ENCODE results near the gene HIBCH. TPM values are rescaled to one million over a fixed set of nuclear protein-coding genes. Genes with fewer than 3 reads are reported as not detected.

Gene HIBCH
- total and polyA plus RNA-seq, 9 of the 15 experiments (the other 6 are each of a cell fraction or from before 2014, with no cell fraction given), result 17.0 to 65.4 (median 28.3) TPM

DNA sequence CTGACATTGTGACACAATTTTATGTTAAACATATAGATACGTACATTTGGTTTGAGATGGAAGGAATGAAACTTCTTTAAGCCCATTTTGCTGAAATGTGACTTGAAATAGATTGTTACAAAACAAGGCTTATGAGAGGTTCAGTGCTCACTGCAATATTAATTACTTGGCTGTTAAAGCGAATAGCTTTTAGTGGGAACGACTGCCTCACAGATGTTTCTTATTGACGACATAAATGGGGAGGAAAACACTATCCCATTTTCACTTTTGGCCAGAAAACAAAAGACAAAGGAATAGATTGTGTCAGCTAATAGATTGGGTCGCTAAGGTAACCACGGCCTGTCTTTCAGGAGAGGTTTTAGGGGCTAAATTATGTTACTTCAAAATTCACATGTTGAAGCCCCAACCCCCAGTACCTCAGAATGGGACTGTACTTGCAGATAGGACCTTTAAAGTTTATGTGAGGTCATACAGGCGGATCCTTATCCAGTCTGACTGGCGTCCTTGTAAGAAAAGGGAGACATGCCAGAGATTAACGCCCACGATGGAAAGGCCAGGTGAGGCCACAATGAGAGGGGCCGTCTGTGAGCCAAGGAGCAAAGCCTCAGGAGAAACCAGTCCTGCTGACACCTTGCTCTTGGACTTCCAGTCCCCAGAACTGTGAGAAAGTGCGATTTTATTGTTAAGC is 34.5 kb upstream of the HIBCH start (continued):
- TF ChIP-seq CREB1 (IDR thresholded peaks at IDR 0.05) (peak; percentile 48; the same call in 1 of the 2 replicates), CREB1 (CRISPR knock-in tag; IDR thresholded peaks at IDR 0.05) (no peak), NFIC (IDR thresholded peaks at IDR 0.05) (peak; percentile 65), TBL1XR1 (IDR thresholded peaks at IDR 0.05; ENCODE audit: low read length in 2 of 2) (peak in 1 of 2 experiments; percentile 65; a peak in 1 of 4 replicates), RFX1 (IDR thresholded peaks at IDR 0.05) (peak; percentile 64), MYC (IDR thresholded peaks at IDR 0.05; ENCODE audit: low read depth, low read length) (no peak), MYC (CRISPR knock-in tag; IDR thresholded peaks at IDR 0.05; ENCODE audit: borderline replicate concordance, low read depth) (no peak), MTA1 (IDR thresholded peaks at IDR 0.05; ENCODE audit: borderline replicate concordance) (0 out of 2 replicates have a peak, but pooled peaks have one; percentile 41)
- TF ChIP-seq, protein P1, sequence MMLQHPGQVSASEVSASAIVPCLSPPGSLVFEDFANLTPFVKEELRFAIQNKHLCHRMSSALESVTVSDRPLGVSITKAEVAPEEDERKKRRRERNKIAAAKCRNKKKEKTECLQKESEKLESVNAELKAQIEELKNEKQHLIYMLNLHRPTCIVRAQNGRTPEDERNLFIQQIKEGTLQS (IDR thresholded peaks at IDR 0.05), result peak; percentile 46; the same call in 1 of the 2 replicates
- TF ChIP-seq, protein P1 (CRISPR knock-in tag; conservative IDR thresholded peaks at IDR 0.05), result no peak
- TF ChIP-seq, protein P2, sequence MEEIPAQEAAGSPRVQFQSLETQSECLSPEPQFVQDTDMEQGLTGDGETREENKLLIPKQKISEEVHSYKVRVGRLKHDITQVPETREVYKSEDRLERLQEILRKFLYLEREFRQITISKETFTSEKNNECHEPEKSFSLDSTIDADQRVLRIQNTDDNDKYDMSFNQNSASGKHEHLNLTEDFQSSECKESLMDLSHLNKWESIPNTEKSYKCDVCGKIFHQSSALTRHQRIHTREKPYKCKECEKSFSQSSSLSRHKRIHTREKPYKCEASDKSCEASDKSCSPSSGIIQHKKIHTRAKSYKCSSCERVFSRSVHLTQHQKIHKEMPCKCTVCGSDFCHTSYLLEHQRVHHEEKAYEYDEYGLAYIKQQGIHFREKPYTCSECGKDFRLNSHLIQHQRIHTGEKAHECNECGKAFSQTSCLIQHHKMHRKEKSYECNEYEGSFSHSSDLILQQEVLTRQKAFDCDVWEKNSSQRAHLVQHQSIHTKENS (CRISPR knock-in tag; IDR thresholded peaks at IDR 0.05), result no peak

Measured in K562 (cell line).